Measurements from ENCODE around the gene EXOC4.
"Not testable (repeated sequence)": the region's sequence is repeated elsewhere in the genome, so short reads cannot be mapped to it uniquely, and the experiment has no call there.

Gene EXOC4

DNA sequence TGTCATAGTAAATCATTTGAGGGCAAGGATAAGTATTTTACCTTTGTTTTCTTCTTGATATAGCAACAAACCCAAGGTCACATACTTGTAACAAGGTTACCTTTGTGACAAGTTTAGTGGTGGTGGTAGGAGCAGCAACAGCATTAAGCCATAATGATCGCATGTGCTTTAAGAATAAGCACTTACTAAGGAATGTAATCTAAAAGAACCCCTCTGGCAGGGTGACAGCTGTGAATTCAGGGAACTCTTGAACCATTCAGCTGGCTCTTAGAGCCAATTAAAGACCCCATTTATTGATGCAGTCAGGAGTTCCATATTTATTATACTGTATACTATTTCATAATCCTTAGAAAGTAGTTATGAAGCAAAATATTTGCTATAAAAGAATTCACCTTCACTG is 370.8 kb downstream of the EXOC4 start:
- H3K4me1 ChIP-seq (ENCODE audit: insufficient read depth, low read length), result no peaks in the 10 kb centered on the region
- no peak overlapping the region for H3K27ac ChIP-seq (ENCODE audit: low read depth, low read length)
- no peaks in the 10 kb centered on the region for H3K9me3 ChIP-seq (ENCODE audit: insufficient read depth, low read depth, low read length)
- no peak overlapping the region for H3K4me3 ChIP-seq (ENCODE audit: low read length)
- no peaks in the 10 kb centered on the region for H3K27me3 ChIP-seq (ENCODE audit: insufficient read depth, low read length)
- WGBS, result 100% methylated on average over 1 of the region's 1 CpG
- H3K36me3 ChIP-seq (ENCODE audit: insufficient read depth, low read length), result no peaks in the 10 kb centered on the region
- no peak overlapping the region for H3K9ac ChIP-seq (ENCODE audit: low read depth, low read length)

DNA sequence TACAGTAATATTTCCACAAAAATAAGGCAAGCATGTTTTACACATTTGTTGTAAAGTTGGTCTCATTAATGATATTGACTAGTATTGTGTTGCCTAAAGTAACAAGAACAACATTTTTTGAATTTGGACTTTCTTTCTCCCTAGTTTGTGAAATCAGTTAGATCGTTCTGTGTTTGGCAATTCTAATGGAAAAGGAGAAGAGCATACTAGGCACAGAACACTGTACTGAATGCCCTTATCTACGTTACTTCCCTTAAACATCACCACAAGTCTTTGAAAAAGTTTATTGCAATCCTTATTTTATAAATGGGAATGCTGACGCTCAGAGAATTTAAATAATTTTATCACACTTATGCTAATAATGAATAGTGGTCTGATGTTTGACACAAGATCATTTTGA is 372.2 kb downstream of the EXOC4 start:
- Histone ChIP-seq H3K4me1 (ENCODE audit: insufficient read depth, low read length) (no peaks in the 10 kb centered on the region), H3K9me3 (ENCODE audit: insufficient read depth, low read depth, low read length) (no peaks in the 10 kb centered on the region), H3K9ac (ENCODE audit: low read depth, low read length) (no peak overlapping the region), H3K36me3 (ENCODE audit: insufficient read depth, low read length) (no peaks in the 10 kb centered on the region), H3K4me3 (ENCODE audit: low read length) (no peak overlapping the region), H3K27ac (ENCODE audit: low read depth, low read length) (no peak overlapping the region), H3K27me3 (ENCODE audit: insufficient read depth, low read length) (no peaks in the 10 kb centered on the region)
- 79% methylated on average over 2 of the region's 3 CpGs for WGBS

DNA sequence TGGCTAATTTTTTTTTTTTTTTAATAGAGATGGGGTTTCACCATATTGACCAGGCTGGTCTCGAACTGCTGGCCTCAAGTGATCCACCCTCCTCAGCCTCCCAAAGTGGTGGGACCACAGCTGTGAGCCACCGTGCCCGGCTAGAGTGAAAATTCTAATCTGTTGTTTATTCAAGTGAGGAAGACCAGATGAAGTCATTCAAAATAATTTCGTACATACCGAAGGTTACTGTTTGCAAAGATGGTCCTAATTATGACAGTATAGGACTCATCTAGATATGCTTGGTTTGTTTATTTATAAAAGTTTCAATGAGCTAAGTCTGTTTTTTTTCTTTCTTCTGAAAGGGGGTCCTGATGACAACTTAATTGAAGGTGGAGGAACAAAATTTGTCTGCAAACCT is 376.8 kb downstream of the EXOC4 start:
- Histone ChIP-seq H3K4me3 (ENCODE audit: low read length) (no peak overlapping the region), H3K9ac (ENCODE audit: low read depth, low read length) (no peak overlapping the region), H3K4me1 (ENCODE audit: insufficient read depth, low read length) (no peaks in the 10 kb centered on the region), H3K36me3 (ENCODE audit: insufficient read depth, low read length) (peaks cover 7% of the 10 kb centered on the region; the same call in 1 of the 2 replicates), H3K27ac (ENCODE audit: low read depth, low read length) (no peak overlapping the region), H3K27me3 (ENCODE audit: insufficient read depth, low read length) (no peaks in the 10 kb centered on the region), H3K9me3 (ENCODE audit: insufficient read depth, low read depth, low read length) (no peaks in the 10 kb centered on the region)
- 77% methylated on average over 5 of the region's 5 CpGs for WGBS

DNA sequence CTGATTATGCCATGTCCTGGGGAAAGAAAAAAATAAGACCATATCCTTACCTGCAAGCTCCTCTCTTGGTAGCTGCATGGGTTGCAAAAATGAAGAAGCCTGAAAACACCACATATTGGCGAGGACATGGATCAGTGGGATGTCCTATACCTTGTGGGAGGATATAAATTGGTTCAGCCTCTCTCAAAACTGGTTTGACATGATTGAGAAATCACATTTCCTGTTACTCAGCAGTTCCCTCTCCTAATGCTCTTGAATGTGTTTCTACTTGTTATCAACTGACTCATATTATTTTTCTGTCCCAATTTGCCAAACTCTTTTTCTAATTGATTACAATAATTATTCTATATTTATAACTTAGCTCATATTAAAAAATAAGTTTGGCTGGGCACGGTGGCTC is 380.2 kb downstream of the EXOC4 start:
- no peaks in the 10 kb centered on the region for H3K27me3 ChIP-seq (ENCODE audit: insufficient read depth, low read length)
- H3K4me3 ChIP-seq (ENCODE audit: low read length), result no peak overlapping the region
- H3K9ac ChIP-seq (ENCODE audit: low read depth, low read length), result no peak overlapping the region
- 100% methylated on average over 1 of the region's 2 CpGs for WGBS
- peaks cover 7% of the 10 kb centered on the region; the same call in 1 of the 2 replicates for H3K36me3 ChIP-seq (ENCODE audit: insufficient read depth, low read length)
- H3K4me1 ChIP-seq (ENCODE audit: insufficient read depth, low read length), result no peaks in the 10 kb centered on the region
- no peaks in the 10 kb centered on the region for H3K9me3 ChIP-seq (ENCODE audit: insufficient read depth, low read depth, low read length)
- H3K27ac ChIP-seq (ENCODE audit: low read depth, low read length), result no peak overlapping the region

DNA sequence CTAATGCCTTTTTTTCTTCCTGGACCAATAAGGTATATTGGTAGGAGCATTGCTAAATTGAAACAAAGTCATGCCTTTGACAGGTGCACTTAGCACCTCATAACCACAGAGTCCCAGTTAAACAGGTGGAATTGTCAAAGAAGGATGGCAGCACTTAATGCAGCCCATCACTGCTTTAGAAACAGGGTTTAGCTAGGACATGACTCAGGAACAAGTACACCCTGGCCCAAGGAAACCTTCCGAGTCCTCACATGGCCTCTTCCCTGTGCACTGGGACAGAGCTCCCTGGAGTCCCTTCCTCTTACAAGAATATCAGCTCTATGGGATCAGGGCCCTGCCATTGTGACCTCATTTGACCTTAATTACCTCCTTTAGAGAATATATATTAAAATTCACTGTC is 382.7 kb downstream of the EXOC4 start:
- H3K4me1 ChIP-seq (ENCODE audit: insufficient read depth, low read length), result no peaks in the 10 kb centered on the region
- H3K9ac ChIP-seq (ENCODE audit: low read depth, low read length), result no peak overlapping the region
- H3K27me3 ChIP-seq (ENCODE audit: insufficient read depth, low read length), result no peaks in the 10 kb centered on the region
- no peak overlapping the region for H3K4me3 ChIP-seq (ENCODE audit: low read length)
- peaks cover 7% of the 10 kb centered on the region; the same call in 1 of the 2 replicates for H3K36me3 ChIP-seq (ENCODE audit: insufficient read depth, low read length)
- H3K9me3 ChIP-seq (ENCODE audit: insufficient read depth, low read depth, low read length), result no peaks in the 10 kb centered on the region
- 91% methylated on average over 1 of the region's 1 CpG for WGBS
- H3K27ac ChIP-seq (ENCODE audit: low read depth, low read length), result no peak overlapping the region

DNA sequence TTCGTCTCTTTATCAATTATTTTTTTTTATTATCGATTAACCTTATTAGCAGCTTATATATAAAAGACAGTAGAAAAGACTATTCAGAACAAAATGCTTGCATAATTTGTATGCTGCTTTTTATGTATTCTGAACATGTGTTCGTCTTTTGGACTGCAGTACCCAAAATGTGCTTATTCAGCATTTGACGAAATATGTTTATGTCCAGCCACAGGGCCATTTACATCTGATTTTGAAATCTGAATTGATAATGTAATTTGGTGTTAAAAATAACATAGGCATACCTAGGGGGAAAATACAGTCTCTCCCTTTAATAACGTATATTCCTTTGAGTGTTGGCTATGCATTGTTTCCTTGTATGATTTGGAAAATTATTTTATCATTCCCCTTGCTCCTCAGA is 386.0 kb downstream of the EXOC4 start:
- Histone ChIP-seq H3K4me1 (ENCODE audit: insufficient read depth, low read length) (no peaks in the 10 kb centered on the region), H3K9ac (ENCODE audit: low read depth, low read length) (no peak overlapping the region), H3K9me3 (ENCODE audit: insufficient read depth, low read depth, low read length) (no peaks in the 10 kb centered on the region), H3K27ac (ENCODE audit: low read depth, low read length) (no peak overlapping the region), H3K4me3 (ENCODE audit: low read length) (no peak overlapping the region), H3K36me3 (ENCODE audit: insufficient read depth, low read length) (no peaks in the 10 kb centered on the region), H3K27me3 (ENCODE audit: insufficient read depth, low read length) (no peaks in the 10 kb centered on the region)
- 98% methylated on average over 2 of the region's 5 CpGs for WGBS

DNA sequence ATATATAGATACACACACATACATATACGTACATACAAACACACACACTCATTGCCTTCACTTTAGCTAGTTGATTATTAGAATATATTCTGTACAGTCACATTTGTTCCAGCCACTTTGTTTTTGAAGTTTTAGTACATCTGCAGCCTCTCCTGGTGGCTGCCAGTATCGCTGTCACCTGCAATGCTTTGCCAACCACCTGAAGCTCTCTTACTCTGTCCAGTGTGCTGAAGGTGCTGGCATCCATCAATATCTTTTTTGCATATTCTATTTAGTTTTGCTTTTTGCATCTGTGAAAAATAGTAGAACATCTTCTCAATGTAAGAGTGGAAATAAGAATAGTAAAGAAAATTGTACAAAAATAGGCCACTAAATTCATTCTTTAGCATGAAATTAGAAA is 388.6 kb downstream of the EXOC4 start:
- 96% methylated on average over 1 of the region's 2 CpGs for WGBS
- no peaks in the 10 kb centered on the region for H3K36me3 ChIP-seq (ENCODE audit: insufficient read depth, low read length)

DNA sequence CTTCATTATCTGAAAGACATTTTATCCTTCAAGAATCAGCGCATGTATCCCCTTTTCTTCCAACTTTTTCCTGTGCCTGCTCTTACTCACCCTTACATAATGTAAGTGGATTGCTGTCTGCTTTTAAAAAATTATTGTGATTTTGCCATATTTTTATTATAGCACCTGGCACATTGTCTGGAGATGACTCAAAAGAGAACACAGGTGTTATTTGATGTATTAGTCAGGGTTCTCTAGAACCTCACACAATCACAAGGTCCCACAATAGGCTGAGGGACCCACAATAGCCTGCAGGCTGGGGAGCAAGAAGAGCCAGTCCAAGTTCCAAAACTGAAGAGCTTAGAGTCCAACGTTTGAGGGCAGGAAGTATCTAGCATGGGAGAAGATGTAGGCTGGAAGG is 390.0 kb downstream of the EXOC4 start:
- 100% methylated on average over 2 of the region's 2 CpGs for WGBS
- no peak overlapping the region for H3K4me3 ChIP-seq (ENCODE audit: low read length)
- no peak overlapping the region for H3K9ac ChIP-seq (ENCODE audit: low read depth, low read length)

More for the DNA sequence above, 388.6 kb downstream of the EXOC4 start:
- Histone ChIP-seq H3K4me1 (ENCODE audit: insufficient read depth, low read length) (peaks cover 5% of the 10 kb centered on the region), H3K27ac (ENCODE audit: low read depth, low read length) (no peak overlapping the region), H3K27me3 (ENCODE audit: insufficient read depth, low read length) (no peaks in the 10 kb centered on the region), H3K9ac (ENCODE audit: low read depth, low read length) (no peak overlapping the region), H3K9me3 (ENCODE audit: insufficient read depth, low read depth, low read length) (no peaks in the 10 kb centered on the region), H3K4me3 (ENCODE audit: low read length) (no peak overlapping the region)

DNA sequence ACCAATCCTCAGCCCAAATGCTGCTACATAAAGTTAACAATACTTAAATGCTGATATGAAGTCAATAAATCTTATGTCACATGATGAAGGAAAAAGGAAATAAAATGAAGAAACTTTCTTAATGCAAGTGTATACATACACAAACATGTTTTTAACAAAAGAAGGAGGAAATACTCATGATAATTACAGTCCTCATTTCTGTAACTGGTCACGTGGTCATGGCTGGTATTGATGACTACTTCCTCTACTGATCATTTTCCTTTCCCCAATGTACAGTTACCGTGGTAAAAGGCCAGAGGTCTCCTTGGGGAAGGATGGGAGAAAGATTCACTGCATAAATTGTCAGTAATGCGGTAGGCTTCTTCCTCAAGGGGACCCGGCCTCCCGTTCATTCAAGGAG is 390.8 kb downstream of the EXOC4 start:
- not testable (repeated sequence) for H3K27ac ChIP-seq (ENCODE audit: low read depth, low read length); H3K27me3 ChIP-seq (ENCODE audit: insufficient read depth, low read length); H3K9me3 ChIP-seq (ENCODE audit: insufficient read depth, low read depth, low read length); H3K9ac ChIP-seq (ENCODE audit: low read depth, low read length); H3K4me3 ChIP-seq (ENCODE audit: low read length); H3K36me3 ChIP-seq (ENCODE audit: insufficient read depth, low read length)
- 68% methylated on average over 4 of the region's 5 CpGs for WGBS
- peaks cover 10% of the 10 kb centered on the region for H3K4me1 ChIP-seq (ENCODE audit: insufficient read depth, low read length)

More for the DNA sequence above, 390.0 kb downstream of the EXOC4 start:
- no peak overlapping the region for H3K27ac ChIP-seq (ENCODE audit: low read depth, low read length)
- no peaks in the 10 kb centered on the region for H3K9me3 ChIP-seq (ENCODE audit: insufficient read depth, low read depth, low read length)
- no peaks in the 10 kb centered on the region for H3K27me3 ChIP-seq (ENCODE audit: insufficient read depth, low read length)
- H3K4me1 ChIP-seq (ENCODE audit: insufficient read depth, low read length), result peaks cover 10% of the 10 kb centered on the region
- no peaks in the 10 kb centered on the region for H3K36me3 ChIP-seq (ENCODE audit: insufficient read depth, low read length)

DNA sequence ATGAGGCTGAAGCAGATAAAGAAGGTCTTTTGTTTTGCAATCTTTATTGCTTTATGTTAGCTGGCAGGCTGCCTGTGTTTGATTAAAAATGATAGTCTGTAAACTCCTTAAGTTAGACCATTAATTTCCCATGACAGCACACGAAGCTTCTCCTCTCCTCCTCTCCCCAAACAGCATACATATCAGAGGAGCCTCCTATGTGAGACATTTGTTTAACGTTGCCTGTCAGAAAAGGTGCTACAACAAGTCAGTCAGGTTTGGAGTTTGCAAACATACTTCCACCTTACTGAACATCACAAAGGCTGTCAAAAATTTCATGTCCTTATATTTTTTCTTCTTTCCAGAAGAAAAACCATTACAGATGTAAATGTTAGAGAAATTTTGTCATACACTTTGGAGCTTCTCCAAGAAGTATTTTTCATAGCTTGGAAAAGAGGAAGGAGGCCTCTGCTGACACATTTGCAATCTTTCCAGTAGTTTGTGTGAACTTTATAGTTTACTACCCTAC is 393.1 kb downstream of the EXOC4 start:
- no peak overlapping the region for H3K4me3 ChIP-seq (ENCODE audit: low read length)
- peaks cover 10% of the 10 kb centered on the region for H3K4me1 ChIP-seq (ENCODE audit: insufficient read depth, low read length)
- no peaks in the 10 kb centered on the region for H3K9me3 ChIP-seq (ENCODE audit: insufficient read depth, low read depth, low read length)
- H3K36me3 ChIP-seq (ENCODE audit: insufficient read depth, low read length), result no peaks in the 10 kb centered on the region
- no peak overlapping the region for H3K27ac ChIP-seq (ENCODE audit: low read depth, low read length)
- H3K27me3 ChIP-seq (ENCODE audit: insufficient read depth, low read length), result no peaks in the 10 kb centered on the region
- no peak overlapping the region for H3K9ac ChIP-seq (ENCODE audit: low read depth, low read length)
- WGBS, result 66% methylated on average over 2 of the region's 2 CpGs

DNA sequence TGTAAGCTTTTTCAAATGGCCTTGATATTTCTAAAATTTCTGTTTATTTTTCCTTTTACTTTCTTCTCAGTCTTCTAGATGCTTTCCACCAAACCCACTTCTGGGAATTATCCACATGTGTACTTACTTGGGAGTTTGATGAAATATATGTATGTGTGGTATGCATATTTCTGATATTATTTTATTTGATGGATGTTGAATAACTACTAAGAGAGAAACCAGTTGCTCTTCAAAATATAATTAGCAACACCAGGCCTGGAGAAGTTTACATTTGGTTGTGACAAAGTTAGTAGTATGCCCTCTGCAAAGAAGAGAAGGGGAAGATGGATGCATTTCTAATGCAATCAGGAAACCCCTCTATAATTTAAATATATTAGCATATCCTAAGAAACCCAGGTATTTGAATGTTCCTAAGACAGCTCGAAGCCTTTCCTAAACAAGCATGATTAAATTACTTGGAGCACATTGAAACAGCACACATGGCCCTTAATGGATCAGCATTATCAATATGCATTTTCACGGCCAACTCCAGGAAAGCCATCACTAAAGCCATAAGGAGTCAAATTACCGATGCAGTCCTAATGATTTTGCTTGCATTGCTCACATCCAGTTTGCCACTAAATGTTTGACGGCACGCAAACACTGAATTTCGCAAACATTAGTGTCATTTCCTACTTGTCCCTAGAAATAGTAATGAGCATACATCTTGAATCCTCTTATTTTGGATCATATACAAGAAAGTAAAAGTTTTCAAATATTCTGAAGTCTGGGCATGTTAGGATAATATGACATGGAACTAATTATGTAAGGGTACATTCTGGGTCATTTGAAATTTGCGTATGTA is 393.8 kb downstream of the EXOC4 start:
- H3K36me3 ChIP-seq (ENCODE audit: insufficient read depth, low read length), result no peaks in the 10 kb centered on the region
- 90% methylated on average over 6 of the region's 7 CpGs for WGBS
- H3K27ac ChIP-seq (ENCODE audit: low read depth, low read length), result no peak overlapping the region
- H3K4me1 ChIP-seq (ENCODE audit: insufficient read depth, low read length), result peaks cover 10% of the 10 kb centered on the region
- H3K9me3 ChIP-seq (ENCODE audit: insufficient read depth, low read depth, low read length), result no peaks in the 10 kb centered on the region
- no peak overlapping the region for H3K9ac ChIP-seq (ENCODE audit: low read depth, low read length)
- no peak overlapping the region for H3K4me3 ChIP-seq (ENCODE audit: low read length)
- H3K27me3 ChIP-seq (ENCODE audit: insufficient read depth, low read length), result no peaks in the 10 kb centered on the region
